Non-pigmented ciliary epithelial cell (primary cell): Measurements from ENCODE around the gene KIF21B.

Experiments
- DNase-seq: peaks from one replicate; pipeline ENCODE4 v3.0.0-alpha.2; 2010; ENCODE audit warnings: low read depth

Gene KIF21B

DNA sequence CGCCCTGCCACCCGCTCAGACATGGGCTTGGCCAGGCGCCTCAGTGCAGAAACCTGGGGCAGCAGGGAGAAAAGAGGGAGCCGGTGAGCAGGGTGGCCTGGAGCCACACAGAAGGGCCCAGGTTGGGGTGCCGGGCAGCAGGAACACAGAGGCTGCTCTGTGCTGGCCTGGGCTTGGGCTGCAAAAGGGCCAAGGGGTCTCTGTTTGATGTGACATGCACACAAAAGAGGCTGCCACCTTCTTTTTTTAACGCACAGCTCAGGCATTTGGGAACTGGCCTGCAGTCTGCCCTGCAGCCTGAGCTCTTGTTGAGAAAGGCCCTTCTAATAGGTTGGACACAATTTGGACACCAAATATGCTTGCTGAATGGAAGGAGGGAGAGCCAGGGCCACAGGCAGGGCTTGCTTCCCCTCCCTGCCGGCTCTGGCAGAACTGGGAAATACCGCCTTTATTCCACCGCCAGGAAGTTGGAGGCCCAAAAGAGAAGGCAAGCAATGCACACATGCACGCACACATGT is 32.4 kb downstream of the KIF21B start:
- no peak for DNase-seq

DNA sequence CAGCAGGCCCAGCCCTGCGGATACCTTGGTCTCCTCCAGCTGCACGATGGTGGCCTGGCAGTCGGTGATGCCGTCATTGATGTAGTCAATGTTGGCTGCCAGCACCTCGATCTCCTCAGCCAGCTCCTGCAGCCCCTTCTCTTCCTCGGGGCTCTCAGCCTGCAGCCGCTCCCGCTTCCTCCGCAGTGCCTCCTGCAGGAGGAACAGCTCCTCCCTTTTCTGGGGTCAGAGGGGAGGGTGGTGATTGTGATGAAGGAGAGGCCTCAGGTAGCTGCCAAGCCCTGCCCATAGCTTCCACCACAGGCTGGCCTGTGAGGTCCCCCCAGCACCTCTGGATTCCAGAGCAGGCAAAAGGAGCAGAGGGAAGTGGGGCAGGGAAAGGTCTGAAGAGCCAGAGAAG is 33.4 kb downstream of the KIF21B start:
- DNase-seq = no peak

DNA sequence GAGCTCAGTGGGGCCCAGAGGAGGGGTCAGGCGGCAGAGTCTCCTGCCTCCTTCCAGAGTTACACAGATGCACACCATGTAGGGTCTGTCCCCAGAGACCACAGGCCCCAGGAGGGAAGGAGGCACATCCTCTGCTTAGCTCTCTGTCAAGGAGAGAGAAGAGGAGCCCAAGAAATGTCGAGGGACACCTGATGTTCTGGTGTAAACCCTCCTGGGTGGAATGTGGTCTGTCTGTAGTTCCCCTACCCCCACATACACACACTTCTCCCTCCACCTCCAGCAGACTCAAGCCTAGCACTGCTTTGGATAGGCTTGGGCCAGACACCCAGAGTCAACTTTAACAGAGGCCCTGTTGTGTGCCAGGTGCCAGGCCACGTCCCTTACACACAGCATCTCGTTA is 34.2 kb downstream of the KIF21B start:
- DNase-seq = no peak

DNA sequence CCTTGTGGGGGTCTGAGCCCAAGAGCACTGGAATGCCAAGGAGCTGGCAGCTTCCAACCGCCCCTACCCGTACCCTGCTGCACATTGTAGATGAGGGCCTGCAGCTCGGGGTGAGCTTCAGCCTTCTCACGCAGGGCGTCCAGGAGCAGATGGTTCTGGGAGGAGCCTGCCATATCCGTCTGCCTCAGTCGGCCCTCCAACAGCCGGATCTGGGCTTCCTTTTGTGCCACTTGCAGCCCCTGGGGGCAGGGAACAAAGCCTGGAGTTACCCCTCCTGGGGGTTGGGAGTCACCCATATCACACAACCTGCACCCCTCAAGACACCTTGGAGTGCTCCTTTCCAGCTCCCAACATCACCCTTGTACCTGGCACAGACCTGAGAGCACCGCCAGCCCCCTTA is 34.8 kb downstream of the KIF21B start:
- DNase-seq = no peak

DNA sequence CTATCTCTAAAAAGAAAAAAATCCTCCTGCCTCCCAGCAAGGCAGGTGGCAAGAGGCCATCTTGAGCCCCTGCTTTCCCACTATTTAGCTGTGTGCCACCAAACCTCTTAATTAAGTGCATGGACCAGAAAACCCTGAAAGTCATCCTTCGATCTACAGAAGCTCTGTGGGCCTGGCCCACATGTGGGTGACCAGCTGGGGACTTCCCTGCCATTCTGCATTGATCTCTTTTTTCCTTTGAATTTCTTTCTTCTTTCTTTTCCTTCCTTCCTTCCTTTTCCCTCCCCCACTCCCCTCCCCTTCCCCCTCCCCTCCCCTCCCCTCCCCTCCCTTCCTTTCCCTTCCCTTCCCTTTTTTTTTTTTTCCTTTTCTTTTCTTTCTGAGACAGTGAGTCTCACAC is 38.0 kb downstream of the KIF21B start:
- DNase-seq = no peak

DNA sequence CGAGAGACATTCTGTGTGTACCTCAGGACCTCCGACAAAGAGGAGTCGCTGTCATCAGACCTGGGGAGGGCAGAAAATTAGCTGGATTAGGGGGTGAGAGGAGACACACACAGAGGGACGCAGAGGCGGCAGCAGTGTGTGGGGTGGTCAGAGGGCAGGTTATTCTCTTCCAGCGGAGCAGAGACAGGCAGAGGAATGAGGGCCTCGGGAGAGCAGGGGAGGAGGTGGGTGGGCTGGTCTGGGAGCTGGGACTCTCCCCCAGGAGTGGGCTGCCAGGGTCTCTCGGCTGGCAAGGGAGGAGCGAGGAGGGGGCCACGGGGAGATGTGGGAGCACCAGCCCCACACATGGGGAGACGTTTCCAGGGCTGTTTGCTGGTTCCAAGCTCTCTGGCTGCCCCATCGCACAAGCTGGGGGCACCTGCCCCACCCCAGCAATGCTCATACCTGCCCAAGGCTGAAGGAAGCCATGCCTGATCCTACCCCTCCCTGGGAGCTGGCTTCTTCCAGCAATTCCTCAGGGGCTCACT is 40.4 kb downstream of the KIF21B start:
- DNase-seq = no peak

DNA sequence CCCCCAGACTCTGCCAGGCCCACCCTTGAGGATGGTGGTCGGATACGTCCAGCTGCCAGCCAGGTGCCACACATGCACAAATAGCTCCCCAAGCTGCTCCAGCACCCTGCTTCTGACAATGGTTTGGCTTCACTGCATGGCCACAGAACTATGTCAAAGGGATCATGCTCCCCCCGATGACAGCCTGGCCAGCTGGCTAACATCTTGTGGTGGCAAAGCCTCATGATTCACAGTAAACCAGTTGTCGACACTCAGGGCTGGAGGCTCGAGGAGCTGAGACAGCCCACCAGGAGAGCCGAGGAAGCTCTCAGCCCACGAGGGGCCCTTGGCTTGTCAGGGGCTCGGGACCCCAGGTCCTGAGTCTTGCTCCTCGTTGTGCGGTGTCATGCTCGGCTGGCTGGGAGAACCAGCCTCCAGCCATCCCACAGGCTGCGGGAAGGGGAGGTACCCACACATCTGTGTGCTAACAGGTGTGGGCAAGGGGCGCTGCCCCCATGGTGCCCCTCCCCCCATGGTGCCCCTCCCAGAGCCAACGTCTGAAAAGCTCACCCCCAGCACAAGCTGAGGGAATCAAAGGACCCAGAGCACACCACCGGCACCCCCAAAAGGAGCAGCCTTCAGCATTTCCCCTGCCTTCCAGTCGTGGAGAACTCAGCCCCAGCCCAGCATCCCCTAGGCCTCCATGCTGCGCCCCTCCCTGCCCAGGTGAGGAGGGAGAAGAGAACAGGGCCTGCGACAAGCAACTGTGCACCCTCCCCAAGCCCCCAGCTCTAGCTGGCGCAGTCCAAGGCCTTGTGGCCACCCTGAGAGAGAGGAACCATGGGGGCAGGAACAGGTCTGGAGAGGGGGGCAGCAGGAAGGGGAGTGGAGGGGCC is 41.2 kb downstream of the KIF21B start:
- no peak for DNase-seq

DNA sequence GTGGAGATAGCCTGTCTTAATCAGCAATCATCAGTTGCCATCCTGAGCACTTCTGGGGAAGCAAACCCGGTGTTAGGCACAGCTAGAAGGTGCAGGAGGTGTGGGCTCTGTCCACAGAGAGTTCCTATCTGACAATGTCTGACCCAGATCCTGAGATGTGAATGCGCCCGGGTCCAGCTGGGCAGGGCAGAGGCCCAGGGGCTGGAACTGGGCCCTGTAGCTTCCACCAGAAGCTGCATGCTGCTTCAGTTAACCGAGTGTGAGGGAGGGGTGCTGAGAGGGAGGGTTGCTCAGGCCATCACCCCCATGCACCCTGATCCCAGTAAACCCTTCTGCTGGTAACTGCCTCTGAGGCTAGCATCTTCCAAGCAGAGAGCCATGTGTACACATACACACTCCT is 42.2 kb downstream of the KIF21B start:
- DNase-seq = no peak

DNA sequence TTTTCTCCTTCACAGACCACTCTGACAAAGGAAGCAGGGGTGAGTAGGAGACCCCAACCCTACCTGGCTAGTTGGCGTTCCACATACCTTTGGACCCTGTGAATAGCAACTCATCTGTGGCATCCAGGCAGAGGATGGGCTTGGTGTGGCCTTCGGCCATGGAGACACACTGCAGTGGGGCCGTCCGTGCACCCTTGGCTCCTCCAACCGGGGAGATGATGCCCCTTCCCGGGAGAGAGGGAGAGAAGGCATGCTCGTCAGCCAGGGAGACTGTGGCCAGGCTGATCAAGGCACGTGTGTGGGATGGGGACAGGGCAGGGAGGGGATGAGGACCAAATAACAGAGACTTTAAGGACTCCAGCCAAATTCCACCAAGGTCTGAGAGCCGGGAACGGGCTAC is 42.6 kb downstream of the KIF21B start:
- no peak for DNase-seq

DNA sequence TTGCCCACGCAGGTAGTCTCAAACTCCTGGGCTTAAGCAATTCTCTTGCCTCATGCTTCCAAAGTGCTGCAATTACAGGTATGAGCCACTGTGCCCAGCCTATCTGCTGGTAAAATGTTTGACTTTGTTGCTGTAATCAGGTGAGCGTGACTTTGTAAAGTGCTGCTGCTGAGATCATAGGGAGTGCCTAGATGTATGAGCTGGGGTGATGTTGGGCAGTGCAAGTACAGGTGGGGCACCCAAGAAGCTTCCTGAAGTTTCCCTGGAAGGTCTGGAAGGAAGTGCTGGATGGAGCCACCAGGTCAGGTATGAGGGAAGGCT is 43.1 kb downstream of the KIF21B start:
- no peak for DNase-seq

DNA sequence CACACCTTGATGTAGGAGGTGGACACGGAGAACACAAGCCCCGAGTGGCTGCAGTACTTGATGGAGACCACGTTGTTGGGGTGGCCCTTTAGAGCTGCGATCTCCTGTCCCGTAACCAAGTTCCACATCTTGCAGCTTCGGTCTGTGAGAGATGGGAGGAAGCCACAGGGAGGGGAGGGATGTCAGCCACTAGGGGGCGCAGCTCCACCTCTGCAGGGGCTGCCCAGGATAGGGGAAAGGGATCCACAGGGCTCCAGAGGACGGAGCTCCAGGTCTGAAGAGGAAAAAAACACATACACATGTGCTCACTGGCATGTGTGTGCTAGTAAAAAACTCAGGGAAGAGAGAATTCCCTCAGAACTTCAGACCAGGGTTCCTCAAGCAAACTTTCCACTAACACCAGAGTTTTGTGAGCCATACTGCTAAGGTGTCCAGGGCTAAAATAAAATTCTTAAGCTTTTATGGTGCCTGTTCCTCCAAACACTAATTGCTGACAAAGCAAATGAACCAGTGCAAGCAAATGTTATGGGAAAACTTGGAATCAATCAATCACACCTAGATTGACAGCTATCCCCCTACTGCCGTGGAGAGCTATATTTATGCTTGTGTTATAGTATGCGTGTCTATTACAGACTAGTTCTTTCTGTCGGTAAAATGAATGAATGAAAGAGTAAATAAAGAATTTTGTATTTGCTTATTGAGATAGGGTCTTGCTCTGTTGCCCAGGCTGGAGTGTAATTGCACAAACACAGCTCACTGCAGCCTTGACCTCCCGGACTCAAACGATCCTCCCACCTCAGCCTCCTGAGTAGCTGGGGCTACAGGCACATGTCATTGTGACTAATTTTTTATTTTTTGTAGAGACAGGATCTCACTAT is 43.7 kb downstream of the KIF21B start:
- no peak for DNase-seq

DNA sequence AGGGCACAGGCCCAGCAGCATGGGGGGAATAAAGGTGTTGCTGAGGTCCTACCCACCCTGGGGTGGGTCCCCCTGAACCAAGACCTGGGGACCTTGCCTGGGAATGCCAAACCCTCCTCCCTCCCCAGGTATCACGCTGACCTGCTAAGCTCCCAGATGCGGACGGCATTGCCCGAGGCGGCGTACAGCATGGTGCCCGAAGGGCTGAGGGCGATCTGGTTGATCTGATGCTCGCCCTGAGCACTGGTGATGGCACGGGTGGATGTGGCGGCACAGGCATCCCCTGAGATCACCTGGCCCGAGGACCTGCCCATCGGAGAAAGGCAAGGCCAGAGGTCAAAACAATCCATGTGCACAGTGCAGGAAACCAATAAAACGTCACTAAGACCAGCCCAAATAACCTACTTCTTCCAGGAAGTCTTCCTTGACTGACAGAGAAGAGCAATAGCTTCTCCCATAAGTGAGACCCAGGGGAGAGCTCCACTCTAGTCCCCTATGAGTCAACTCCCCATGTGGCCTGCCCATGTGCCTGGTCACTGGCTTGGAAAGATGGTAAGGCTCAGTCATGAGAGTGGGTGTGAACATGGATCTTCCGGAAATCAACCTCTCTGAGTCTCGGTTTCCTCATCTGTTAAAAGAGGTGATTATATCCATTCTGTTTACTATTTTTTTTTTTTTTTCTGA is 46.3 kb downstream of the KIF21B start:
- DNase-seq = no peak

DNA sequence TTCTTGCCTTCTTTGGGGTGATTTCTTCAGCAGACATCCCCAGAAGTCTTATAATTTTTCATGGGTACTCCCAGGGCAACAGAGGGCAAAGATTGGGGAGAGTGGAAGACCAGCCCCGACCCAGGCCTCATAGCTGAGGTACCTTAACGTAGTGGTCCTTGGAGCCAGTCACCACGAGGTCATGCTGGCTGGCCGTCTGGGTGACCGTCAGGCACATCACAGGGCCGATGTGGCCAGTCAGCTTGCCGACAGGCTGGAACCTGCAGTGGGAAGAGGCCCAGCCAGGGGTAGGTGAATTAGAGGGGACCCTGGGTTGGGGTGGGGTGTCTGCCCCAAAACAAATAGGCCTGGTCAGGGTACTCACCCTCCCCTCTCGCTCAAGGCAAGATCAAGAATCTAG is 46.9 kb downstream of the KIF21B start:
- no peak for DNase-seq

DNA sequence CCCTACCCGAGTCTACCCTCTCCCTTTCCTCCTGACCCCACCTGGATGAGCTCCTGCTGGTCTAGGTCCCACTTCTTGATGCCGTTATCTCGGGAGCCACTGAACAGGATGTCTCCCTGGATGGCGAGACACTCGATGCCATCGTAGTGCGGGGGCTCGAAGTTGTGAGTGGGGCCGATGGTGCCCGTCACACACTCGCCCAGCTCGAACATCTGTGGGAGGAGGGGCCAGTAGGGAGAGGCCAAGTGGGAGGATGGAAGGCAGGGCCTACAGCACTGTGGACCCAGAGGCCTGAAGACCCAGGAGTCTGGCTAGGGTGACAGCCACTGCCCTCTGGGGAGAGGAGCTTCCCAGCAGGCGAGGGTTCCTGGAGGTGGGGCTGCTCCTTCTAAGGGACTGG is 48.1 kb downstream of the KIF21B start:
- DNase-seq = no peak

DNA sequence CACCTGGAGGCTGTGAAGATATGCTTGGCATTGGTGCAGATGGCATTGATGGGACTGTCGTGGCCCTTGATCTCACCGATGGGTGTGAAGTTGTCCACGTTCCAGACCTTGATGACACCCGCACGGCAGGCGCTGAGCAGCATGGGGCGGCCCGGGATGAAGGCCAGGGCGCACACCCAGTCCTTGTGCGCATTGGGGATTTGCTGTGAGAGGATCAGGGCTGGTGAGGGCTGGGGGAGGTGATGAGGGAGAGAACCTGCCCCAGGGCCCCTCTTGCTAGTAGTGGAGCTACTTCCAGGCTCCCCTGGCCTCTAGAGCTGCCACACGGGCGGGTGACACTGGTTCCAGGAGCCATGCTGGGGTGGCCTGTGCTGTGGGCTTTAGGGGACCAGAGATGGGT is 48.8 kb downstream of the KIF21B start:
- DNase-seq = no peak

DNA sequence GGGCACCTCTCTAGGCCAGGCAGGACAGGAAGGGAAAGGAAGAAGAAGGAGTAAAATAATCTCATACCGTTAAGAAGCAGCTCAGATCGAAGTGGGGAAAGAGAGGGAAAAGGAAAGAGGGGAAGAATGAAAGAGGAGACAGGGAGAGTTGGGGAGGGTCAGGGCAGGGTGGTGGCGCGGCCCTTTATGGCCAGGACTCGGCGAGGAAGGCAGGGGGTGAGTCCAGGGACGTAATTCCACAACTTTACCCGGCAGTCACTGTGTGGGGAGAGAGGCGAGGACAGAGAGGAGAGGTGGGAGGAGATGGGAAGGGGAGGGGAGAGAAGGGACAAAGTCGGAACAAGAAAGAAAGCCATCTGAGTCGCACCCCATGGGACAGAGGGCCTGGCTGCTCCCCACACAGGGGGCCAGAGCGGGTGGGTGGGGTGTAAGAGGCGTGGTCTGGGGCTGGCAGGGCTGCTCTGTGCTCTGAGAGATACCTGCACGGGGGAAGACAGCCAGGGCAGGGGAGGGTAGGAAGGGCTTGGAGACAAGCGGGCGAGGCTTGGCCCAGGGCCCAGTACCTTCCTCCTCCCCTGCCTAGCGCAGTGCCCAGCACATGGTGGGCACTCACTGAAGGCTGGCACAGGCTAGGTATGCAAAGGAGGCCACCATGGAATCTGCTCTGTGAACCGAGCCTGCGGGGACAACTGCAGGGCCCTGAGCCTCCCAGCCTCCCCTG is 49.4 kb downstream of the KIF21B start:
- DNase-seq = no peak

DNA sequence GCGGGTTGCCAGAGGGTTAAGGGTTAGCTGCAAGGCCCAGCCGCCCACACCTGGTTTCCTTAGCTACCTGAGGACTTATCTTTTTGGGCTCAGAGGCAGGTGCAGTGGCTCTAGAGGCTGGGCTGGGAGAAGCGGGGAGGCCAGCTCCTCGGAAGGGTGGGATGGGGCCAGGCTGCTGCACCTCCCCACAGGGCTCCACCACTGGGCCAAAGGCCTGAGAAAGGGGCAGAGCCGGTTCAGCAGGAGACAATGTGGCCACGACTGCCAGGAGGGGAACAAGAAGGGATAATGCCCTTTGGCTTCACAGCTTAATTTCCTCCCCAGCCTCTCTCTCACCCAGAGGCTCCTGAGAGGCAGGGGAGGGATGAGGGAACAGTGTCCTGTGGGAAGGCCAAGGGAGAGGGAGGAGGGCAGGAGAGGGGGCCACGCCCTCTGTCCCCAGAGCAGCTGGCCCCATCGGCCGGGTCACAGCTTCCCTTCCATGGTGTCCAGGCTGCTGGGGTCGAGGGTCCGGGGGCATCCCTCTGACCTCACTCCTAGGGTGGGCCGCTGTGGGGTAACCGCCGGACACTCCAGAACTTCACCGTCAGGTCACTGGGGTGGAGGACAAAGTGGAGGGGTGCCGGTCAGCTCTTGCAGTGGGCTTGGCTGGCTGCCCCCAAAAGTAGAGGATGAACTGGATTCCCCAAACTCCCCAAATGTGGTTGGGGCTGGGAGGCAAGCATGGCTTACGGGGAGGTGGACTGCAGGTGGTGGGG is 50.4 kb downstream of the KIF21B start:
- DNase-seq = no peak

DNA sequence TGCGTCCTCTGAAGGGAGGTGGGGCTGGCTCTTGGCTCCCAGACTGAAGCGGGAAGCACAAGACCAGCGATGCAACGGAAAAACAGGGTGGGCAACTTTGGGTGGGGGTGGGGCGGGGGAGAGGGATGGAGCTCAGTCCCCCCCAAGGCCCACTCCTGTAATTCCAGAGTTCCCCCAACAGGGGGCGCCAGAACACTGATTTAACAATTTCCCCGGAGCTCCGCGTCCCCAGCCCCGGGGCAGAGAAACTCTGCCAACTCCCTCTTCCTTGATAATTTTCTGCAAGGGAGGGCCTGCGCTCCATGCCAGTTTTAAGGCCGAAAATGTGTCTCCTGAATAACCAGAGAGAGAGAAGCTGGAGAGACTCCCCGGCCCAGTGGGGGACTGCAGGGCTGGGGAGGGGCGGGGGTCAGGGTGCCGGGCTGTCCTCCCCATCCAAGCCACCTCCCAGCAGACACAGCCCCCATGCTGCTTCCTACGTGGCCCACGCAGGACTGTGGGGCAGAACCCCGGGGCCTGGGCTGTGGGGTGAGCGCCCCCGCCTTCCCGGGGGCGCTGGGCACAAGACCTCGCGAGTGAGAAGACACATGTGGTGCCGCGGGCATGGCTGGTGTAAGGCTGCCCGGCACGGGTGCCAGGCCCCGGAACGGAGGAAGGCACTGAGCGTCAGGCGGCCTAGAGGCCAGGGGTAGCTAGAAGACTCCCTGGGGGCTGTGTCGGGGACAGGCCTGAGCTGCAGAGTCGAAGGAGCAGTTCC is 51.4 kb downstream of the KIF21B start:
- no peak for DNase-seq

DNA sequence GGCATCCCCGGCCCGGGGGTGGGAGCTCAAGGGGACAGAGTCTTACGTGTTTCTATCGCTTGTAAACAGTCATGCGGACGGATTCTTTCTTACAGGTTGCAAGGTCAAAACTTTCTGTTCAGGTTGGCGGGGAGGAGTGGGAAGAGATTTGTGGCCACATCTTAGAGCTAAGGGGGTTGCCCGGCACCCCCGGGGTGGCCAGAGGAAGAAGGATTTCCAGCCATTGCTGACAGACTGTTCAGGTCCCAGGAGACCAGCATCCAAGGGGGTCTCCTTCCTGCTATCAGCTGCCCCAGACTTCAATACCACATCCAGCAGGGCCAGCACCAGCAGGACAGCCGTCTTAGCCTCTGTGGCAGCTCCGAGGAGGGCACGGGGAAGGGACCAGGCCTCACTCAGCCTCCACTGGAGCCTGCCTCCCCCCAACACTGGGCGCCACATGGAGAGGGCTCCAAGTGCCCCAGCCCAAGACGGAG is 52.0 kb downstream of the KIF21B start:
- DNase-seq = no peak
